PC-3 (cell line): ENCODE data around the gene WNT7A.

Experiments used
- CTCF ChIP-seq: fragments of 300-600 bp; sonication (generic); conservative IDR thresholded peaks from 2 replicates; pipeline ENCODE4 v1.5.1; 2017; ENCODE audit warnings: antibody characterized with exemption, low read depth, mild to moderate bottlenecking, low read length
- EZH2 ChIP-seq: fragments of 300-600 bp; sonication (generic); IDR thresholded peaks from one replicate; pipeline ENCODE4 v1.6.1; 2017; ENCODE audit warnings: antibody characterized with exemption, mild to moderate bottlenecking, low read length; ENCODE audit not compliant: unreplicated experiment
- EZH2phosphoT487 ChIP-seq: fragments of 300-600 bp; sonication (generic); IDR thresholded peaks from 2 replicates; pipeline ENCODE4 v1.6.1; 2018; ENCODE audit warnings: mild to moderate bottlenecking, antibody characterized with exemption, low read length, borderline replicate concordance

- TF ChIP-seq CTCF (no peak), EZH2 (no peak), EZH2phosphoT487 (no peak)
Measured at GRCh38 chr3:13834258-13835035, 45.4 kb downstream of the WNT7A start.
